Stimulated activated CD8-positive, alpha-beta memory T cell treated with anti-CD3 and anti-CD28 coated beads, Interleukin-12 subunit alpha, Interleukin-12 subunit beta, amount 100 ng/mL, for 24 hours (primary cell): ENCODE data around the gene ANKRD40.
"Not testable (repeated sequence)": the region's sequence is repeated elsewhere in the genome, so short reads cannot be mapped to it uniquely, and the experiment has no call there.

Experiments
- DNase-seq: peaks from one replicate; pipeline ENCODE4 v3.0.0-alpha.2; 2020; ENCODE audit errors: extremely low read depth

The ANKRD40 gene, protein sequence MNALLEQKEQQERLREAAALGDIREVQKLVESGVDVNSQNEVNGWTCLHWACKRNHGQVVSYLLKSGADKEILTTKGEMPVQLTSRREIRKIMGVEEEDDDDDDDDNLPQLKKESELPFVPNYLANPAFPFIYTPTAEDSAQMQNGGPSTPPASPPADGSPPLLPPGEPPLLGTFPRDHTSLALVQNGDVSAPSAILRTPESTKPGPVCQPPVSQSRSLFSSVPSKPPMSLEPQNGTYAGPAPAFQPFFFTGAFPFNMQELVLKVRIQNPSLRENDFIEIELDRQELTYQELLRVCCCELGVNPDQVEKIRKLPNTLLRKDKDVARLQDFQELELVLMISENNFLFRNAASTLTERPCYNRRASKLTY

DNA sequence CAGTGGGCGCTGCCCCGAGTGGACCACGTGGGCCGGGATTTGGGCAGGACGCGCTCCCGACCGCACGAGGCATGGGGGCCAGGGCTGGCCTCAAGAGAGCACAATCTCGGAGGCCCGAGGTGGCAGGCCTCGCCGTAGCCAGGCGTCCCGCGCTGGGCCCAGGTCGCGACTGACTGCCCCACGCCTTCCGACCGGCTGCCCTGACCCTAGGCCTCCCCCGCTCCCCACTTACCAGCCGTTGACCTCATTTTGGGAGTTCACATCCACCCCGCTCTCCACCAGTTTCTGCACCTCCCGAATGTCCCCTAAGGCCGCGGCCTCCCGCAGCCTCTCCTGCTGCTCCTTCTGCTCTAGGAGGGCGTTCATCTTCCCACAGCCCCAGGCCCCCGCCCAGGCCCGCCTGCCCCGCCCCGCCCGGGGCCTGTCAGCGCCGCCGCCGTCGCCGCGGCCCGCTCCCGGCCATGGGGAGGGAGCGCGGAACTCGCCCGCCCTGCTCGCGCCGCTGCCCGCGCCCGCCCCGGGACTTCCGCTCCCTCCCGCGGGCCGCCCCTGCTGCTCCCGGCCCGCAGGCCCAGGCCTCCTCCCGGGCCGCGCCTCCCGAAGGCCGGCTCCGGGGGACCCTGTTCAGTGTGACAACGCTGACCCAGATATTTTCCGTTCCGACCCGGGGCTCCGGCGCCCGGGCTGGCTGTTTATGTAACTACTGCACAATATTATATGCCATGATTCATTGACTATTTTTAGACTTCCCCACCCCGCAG lies at the start of gene ANKRD40:
TSS of gene ANKRD40 (minus strand) at position 626 of the 761 bp plus-strand sequence. CDS start at position 366, 260 bp downstream.
- DNase-seq, result peak; percentile 71

DNA sequence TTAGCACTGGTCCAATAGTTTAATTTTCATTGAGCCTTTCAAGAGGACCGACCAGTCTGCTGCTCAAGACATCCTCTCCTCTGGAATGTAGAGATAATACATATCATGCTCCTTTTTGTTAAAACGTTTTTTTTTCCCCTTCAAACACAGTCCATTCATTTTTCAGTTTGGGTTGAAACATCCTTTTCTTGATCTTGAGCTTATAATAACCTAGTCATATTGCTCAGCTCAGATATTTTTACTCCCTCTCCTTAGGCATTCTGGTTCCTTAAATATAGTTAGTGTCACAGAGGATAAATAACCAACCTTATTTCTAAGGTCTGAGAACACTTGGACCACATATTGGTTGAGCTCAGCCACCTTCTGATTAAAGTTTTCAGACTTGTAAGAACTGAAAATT lies 46.8 kb upstream of the ANKRD40 start:
- no peak for DNase-seq

DNA sequence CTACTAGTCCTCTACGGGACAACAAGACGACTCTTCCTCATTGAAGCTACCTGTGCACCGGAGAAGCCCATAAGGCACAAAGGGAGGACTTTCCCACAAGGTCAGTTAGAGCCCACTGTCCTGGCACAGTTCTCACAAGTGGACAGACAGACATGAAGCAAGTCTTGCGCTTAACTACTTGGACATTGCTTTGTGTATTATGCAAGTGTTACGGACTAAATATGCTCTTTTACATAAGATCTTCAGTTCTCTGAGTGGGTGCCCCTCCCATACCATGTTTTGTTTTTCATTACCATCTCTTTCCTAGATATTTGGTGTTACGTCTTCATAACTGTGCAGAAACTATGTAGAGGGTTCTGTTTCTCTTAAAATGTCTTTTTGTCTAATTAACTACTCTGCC lies 41.5 kb upstream of the ANKRD40 start:
- DNase-seq, result no peak

DNA sequence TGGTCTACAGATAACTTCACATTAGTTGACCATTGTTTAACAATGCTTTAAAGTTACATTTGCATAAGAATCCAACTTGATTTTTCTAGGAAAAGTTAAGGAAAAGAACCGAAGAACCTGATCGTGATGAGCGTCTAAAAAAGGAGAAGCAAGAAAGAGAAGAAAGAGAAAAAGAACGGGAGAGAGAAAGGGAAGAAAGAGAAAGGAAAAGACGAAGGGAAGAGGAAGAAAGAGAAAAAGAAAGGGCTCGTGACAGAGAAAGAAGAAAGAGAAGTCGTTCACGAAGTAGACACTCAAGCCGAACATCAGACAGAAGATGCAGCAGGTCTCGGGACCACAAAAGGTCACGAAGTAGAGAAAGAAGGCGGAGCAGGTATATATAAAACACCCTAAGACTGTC lies 37.9 kb upstream of the ANKRD40 start:
- no peak for DNase-seq

DNA sequence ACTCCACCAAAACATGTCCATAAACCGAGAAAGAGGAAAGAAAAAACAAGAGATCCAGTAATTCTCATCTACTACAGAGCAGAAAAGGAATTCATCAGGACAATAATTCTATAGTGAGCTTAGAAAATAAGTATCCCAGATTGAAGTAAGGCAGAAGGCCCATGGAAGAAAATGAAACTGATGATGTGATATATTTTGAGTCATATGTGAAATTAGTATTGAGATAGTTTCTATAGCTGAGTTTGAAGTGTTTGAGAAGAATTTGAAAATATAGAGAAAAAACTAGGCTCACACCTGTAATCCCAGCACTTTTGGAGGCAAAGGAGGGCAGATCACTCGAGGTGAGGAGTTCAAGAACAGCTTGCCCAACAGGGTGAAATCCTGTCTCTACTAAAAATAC lies 31.4 kb upstream of the ANKRD40 start:
- no peak for DNase-seq

DNA sequence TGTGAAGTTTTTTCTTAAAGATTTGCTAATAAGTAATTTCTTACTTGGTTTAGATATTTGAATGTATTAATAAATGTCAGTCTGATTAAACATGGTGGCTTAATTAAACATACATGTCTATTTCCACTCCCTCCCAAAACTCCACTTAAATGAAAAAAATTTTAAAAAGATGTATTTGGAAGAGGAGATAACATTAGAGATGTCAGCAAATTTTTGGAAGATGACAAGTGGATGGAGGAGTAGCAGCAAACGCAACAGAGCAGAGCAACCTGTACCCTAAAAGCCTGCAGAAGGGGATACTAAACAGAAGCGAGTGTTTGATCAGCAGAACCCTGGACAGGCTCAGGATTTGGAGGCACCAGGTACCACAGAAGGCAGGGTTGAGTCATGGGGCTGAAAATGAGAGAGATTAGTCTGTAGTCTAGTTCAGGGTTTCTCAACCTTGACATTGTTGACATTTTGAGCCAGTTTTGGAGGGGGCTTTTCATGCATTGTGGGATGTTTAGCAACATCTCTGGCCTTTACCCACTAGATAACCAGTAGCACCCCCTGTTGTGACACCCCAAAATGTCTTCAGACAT lies 29.5 kb upstream of the ANKRD40 start:
- no peak for DNase-seq

DNA sequence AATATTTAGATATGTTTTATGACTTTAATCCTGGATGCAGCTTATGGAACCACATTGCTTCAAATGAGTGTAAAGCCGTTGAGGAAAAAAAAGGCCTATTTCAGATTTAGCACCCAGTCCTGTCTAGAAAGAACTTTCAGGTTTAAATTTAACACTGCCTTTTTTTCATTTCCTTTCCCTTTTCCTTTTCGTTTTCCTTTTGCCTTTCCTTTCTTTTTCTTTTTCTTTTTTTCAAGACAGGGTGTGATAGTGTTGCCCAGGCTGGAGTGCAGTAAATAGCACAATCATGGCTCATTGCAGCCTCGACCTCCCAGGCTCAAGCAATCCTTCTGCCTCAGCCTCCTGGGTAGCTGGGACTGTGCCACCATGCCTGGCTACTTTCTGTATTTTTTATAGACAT lies 27.6 kb upstream of the ANKRD40 start:
- no peak for DNase-seq

DNA sequence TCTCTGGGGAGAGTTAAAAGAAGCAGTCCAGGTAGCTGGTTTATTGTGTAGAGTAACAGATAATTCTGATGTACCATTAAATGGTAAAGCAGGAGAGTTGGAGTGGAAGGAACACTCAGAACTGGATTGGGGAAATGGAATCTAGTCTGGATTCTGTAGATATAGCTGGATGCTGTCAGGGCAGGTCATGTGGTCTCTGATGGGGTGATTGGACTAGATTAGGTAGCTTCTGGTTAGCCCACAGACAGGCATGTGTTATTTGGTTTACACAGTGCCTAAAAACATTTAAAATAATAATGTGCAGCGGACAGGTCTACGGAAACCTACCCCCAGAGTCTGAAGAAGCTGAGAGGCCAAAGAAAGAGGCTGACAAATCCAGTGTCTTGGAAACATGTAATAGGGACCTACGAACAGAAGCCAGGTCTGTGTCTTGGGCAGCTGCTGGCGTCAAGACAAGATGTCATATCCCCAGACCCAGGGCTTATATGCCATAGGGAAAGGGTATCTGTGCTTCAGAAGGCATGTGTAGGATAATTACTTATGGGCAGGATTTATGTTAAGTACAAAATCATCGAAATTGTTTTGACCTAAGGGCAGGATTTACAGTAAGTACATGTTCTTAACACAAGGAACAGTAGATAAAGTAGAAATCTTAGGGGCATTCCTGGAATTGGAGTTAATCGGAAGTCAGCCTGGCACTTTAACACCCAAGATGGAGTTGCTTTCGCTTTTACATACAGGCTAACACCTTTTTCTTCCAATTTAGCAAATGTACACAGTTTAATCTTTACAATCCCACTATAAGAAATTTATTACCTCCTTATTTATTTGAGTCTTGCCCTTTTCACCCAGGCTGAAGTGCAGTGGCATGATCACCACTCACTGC lies 24.1 kb upstream of the ANKRD40 start:
- no peak for DNase-seq

DNA sequence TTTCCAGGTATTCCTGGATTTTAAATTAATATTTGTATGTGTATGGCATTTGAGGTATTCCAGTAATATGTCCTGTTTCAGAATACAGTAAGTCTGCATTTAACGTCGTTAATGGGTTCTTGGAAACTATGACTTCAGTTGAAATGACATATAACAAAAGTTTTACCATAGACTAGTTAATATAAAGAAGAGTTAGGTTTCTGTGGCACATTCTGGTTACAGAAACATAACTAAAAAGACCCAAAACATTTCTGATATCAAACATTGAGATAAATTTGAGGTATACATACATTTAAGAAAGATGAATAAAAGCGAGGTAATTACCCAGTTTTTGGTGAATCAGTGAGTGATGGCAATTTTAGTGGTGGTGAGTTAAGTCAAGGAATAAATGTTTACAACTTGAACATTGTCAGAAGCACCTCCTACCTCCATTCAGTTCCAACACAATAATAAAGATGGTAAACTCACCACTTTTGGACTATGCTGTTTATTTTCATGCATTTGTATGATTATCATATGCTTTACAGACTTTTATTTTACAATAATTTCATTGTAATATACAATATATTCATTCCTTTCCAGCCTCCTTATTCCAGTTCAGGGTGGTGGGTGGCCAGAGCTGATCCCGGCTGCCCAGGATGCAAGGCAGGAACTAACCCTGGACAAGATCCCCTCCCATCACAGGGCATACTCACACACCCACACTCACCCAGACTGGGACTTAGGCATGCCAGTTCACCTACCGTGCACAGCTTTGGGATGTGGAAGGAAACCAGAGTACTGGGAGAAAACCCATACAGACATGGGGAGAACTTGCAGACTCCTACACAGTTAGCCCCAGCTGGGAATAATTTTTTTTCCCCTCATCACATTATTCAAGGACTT lies 21.4 kb upstream of the ANKRD40 start:
- DNase-seq, result no peak

DNA sequence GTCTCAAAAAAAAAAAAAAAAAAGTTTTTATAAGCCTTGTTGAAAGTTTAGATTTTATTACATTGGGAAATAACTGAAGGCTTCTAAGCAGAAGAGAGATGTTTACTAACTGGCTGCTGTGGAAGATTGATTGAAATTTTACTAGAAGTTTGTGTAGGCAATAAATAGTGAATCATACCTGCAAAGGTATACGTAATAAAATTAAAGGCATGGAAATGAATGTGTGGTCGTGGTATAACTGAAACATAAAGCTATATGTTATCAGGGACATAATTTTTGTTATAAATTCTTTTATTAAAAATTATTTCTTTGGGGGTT lies 20.4 kb upstream of the ANKRD40 start:
- no peak for DNase-seq

DNA sequence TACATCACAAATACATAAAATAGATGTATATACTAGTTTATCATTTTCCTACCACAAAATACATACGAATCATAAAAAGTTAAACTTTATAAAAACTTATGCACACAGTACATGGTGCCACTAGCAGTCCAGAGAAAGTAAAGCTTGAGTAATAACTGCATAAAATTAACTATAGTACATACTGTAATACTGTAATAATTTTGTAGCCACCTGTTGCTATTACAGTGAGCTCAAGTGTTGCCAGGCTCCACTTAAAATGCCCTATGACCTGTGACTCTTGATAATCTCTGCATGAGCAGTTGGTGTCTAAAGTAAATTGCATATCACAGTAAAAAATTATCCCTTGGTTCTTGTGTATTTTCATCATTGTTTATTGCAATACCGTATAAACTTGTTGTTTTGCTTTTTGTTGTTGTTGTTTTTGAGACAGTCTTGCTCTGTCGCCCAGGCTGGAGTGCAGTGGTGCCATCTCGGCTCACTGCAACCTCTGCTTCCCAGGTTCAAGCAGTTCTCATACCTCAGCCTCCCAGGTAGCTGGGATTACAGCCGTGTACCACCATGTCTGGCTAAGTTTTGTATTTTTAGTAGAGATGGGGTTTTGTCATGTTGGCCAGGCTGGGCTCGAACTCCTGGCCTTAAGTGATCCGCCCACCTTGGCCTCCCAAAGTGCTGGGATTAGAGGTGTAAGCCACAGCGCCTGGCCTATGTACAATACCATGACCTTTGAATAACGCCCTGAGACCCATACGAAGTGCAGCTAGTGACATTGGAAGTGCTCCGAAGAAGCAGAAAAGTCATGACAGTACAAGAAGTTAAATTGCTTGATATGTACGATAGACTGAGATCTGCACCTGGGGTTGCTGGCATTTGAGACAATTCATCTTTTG lies 18.3 kb upstream of the ANKRD40 start:
- no peak for DNase-seq

DNA sequence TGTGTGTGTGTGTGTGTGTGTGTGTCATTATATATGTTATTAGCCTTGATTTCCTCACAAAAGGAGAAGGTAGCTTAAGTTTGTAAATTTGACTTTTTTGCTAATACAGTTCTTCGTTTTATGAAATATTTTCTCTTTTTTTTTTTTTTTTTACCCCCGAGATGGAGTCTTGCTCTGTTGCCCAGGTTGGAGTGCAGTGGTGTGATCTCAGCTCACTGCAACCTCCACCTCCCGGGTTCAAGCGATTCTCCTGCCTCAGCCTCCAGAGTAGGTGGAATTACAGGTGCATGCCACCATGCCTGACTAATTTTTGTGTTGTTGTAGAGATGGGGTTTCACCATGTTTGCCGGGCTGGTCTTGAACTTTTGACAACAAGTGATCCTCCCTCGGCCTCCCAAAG lies 16.9 kb upstream of the ANKRD40 start:
- not testable (repeated sequence) for DNase-seq

DNA sequence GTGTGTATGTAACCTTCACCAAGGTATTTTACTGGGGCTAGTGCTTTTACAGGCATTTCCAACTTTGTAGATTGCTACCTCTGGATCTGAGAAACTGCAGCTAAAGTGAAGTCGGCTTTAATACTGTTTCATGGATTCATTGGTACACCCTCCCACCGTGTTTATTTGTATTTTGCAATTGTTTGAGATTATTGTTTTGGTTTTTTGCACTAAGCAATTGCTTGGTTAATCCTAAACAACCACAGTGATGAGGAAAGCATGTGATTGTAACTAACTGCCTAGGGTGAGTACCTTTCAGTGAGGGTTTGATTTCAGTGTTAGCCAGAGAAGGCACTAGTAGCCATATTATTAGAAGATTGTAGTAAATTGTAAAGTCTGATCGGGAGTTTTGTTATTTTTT lies 15.0 kb upstream of the ANKRD40 start:
- no peak for DNase-seq

DNA sequence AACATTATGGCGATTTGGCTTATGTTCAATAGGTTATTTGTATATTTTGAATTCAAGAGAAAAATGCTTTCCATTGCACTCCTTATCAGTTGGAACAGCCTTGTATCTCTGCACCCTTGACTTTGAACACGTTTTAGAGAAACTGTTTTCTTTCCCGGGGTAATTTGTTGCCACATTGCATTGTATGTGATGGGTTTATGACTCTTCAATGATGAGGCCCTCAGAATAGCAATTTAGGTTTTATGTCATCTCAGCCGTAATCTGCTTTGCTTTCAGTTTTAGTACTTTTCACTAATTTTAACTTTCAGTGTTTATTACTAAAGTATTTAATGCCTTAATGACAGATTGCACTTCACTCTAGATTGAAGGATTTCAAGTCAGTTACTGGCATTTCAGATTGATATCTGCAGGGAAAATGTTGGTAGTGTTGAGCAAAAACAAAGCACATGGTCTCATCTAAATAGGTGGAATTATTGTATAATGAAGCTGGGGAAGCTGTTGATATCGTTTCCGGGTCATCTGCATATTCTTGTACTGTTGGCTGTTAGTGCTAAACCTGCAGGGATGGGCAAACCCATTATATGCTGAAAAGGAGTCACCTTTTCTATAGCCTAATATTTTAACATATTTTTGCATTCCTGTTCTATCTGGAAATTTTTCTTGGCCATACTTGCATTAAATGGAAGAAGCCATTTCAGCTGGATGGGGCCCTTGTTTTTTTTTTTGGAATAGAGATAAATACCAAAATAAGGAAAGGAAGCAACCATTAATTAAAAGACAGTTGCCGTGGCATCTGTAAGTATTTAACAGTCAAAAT lies 13.7 kb upstream of the ANKRD40 start:
- DNase-seq, result no peak

DNA sequence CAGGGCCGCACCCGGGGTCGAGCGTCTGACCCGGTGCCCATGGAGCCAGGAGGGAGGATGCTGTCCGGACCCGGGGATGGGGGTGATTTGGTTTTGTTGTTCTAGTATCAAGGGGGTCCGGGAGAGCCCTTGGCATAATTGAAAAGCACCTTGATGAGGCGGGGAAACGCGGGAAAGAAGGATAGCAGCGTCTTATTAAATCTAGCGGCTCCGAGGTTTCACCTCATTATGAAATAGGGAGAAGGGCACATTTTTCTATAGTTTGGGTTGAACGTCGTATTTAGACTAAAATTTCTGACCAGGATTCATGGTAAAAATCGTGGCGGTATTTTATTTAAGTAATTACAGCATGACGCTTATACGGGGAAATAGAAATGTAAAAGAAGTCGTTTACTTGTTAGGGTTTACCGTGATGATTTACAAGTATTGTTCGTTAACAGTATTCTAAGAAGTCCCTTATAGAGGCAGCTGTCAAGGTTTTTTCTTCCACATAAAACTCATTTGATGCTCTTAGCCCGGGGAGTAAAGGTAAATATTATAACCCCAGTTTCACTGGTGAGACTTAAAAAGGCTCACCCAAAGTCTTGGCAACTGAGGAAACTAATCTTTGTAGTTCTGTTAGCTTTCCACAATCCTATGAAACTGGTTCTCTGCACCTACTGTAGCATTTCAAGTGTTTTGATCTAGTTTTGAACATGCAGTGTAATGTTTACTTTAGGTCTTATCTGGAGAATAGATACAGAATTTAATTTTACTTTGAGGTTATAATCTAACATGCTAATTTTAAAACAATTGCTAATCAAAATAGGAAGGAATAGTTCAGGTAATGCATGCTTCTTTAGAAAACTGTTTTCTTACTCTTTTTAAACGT lies 12.4 kb upstream of the ANKRD40 start:
- no peak for DNase-seq

DNA sequence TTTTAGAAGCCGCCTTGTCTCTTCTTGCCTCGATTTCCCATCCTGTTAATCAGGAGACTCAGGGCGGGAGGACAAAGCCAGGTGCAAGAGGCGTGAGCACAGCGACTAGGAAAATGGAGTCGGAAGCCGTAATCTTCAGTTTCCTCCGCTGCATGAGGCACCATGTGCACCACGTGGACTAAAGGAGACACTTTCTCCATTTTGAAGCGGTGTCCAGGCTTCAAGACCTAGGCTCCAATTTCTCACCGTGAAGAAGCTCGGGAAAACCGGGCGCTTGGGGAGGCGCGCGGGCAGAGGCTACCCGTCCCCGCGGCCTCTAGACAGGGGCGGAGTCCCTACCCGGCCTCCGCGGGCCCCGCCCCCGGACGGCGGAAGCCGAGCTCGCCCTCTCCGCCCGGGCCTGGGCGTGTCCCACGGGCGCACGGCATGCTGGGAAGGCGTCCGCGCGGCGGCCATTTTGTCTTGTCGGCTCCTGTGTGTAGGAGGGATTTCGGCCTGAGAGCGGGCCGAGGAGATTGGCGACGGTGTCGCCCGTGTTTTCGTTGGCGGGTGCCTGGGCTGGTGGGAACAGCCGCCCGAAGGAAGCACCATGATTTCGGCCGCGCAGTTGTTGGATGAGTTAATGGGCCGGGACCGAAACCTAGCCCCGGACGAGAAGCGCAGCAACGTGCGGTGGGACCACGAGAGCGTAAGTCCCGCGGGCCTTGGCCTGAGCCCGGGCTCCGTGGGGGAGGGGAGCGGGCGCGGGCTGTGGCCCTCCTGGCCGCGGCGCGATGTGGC lies 11.6 kb upstream of the ANKRD40 start, which contains the start of gene LUC7L3:
TSS of gene LUC7L3 (plus strand) at position 460 of the 780 bp plus-strand sequence. CDS start at position 590, 130 bp downstream.
- peak; percentile 78 for DNase-seq

DNA sequence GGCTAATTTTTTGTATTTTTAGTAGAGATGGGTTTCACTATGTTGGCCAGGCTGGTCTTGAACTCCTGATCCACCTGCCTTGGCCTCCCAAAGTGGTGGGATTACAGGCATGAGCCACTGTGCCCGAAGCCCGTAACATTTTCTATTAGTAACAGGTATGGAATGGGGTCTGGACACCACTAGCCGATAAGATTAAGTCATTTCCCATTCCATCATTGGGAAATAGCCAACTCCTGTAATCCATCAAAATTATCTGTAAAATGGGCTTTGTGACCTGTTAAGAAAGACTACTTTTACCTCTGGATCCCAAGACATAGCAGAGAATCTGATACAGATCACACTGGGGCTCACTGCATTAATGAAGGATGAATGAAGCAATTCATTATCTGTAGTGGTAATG lies 7.8 kb upstream of the ANKRD40 start:
- DNase-seq, result no peak
